HUDEP-2 (cell line): ENCODE measurements around the gene TOGARAM1.
A peak's percentile ranks its signal among the peaks of the same experiment; 100 is the strongest.

ENCODE experiments used
- DNase-seq, 76 experiments: peaks; one replicate each; lab custom pipeline; 2025; ENCODE audit not compliant: unreplicated experiment in 76 of 76; lab: John Stamatoyannopoulos, UW

TOGARAM1 gene

GRCh38 chr14:44963044-44963528, 1.1 kb downstream of the TOGARAM1 start:
- DNase-seq = peak in 2 of 76 experiments; percentile 1 to 8

- peak in 18 of 76 experiments; percentile 2 to 30 (median 11) for DNase-seq
These were observed 1.9 kb downstream of the TOGARAM1 start for GRCh38 chr14:44963775-44964380.

- DNase-seq = no peak
These were observed 4.8 kb downstream of the TOGARAM1 start for GRCh38 chr14:44966601-44967336.

- no peak for DNase-seq
These were observed 6.7 kb downstream of the TOGARAM1 start for GRCh38 chr14:44968714-44969113.

- DNase-seq = no peak
These were observed 8.9 kb downstream of the TOGARAM1 start for GRCh38 chr14:44970907-44971306.

- no peak for DNase-seq
These were observed 9.5 kb downstream of the TOGARAM1 start for GRCh38 chr14:44971459-44971858.

- no peak for DNase-seq
These were observed 17.3 kb downstream of the TOGARAM1 start for GRCh38 chr14:44979273-44979672.

GRCh38 chr14:44979740-44980356, 17.9 kb downstream of the TOGARAM1 start:
- peak in 26 of 76 experiments; percentile 2 to 40 (median 17) for DNase-seq

- DNase-seq = no peak
These were observed 19.2 kb downstream of the TOGARAM1 start for GRCh38 chr14:44981198-44981597.

GRCh38 chr14:44982594-44982993, 20.6 kb downstream of the TOGARAM1 start:
- no peak for DNase-seq

- no peak for DNase-seq
These were observed 26.7 kb downstream of the TOGARAM1 start for GRCh38 chr14:44988694-44989093.

- DNase-seq = no peak
These were observed 27.8 kb downstream of the TOGARAM1 start for GRCh38 chr14:44989497-44990440.

- no peak for DNase-seq
These were observed 28.5 kb downstream of the TOGARAM1 start for GRCh38 chr14:44990533-44990932.

- no peak for DNase-seq
These were observed 33.2 kb downstream of the TOGARAM1 start for GRCh38 chr14:44995196-44995595.

- no peak for DNase-seq
These were observed 33.8 kb downstream of the TOGARAM1 start for GRCh38 chr14:44995770-44996294.

GRCh38 chr14:45003924-45004323, 41.9 kb downstream of the TOGARAM1 start:
- no peak for DNase-seq

GRCh38 chr14:45015133-45015532, 53.1 kb downstream of the TOGARAM1 start:
- DNase-seq = no peak

GRCh38 chr14:45028107-45028626, 66.2 kb downstream of the TOGARAM1 start:
- no peak for DNase-seq

GRCh38 chr14:45034730-45035129, 72.7 kb downstream of the TOGARAM1 start:
- DNase-seq = no peak

GRCh38 chr14:45038256-45038655, 76.3 kb downstream of the TOGARAM1 start:
- no peak for DNase-seq
